Measurements from ENCODE around the gene ABHD17A.
A peak's percentile ranks its signal among the peaks of the same experiment; 100 is the strongest.

ABHD17A gene

GRCh38 chr19:1905110-1905862 lies 20.0 kb upstream of the ABHD17A start, which contains the start of the genes ADAT3 and SCAMP4:
TSS of gene ADAT3 (plus strand) at chr19:1905399. CDS start at chr19:1912048, 6,649 bp downstream.
TSS of gene SCAMP4 (plus strand) at chr19:1905399. CDS start at chr19:1915020, 9,621 bp downstream.
- peak within 1 kb of the TSS; percentile 90 for H3K4me3 ChIP-seq (ENCODE audit: low read length)
- peak within 1 kb of the TSS; percentile 95 for H3K4me2 ChIP-seq (ENCODE audit: low read length)
- H3K79me2 ChIP-seq (ENCODE audit: control insufficient read depth, low read length) = peaks cover 48% of the 10 kb centered on the region
- no peaks in the 10 kb centered on the region for H3K27me3 ChIP-seq (ENCODE audit: control insufficient read depth, low read length)
- H4K20me1 ChIP-seq (ENCODE audit: control insufficient read depth, insufficient read depth, low read depth, low read length) = no peaks in the 10 kb centered on the region; the same call in 1 of the 2 replicates
- H3K4me1 ChIP-seq (ENCODE audit: control insufficient read depth, low read length) = peaks cover 31% of the 10 kb centered on the region
- no peaks in the 10 kb centered on the region for H3K9me2 ChIP-seq (replicated peaks; ENCODE audit: control insufficient read depth, low read length)
- TF ChIP-seq CTCF (IDR thresholded peaks at IDR 0.05; ENCODE audit: low read depth, low read length, poor library complexity, severe bottlenecking) (no peak), EZH2phosphoT487 (IDR thresholded peaks at IDR 0.05; ENCODE audit: borderline replicate concordance, low read length) (no peak)
- no peaks in the 10 kb centered on the region for H3K9me3 ChIP-seq (ENCODE audit: control insufficient read depth, insufficient read depth, low read length)
- H3F3A ChIP-seq (ENCODE audit: control insufficient read depth, insufficient read depth) = peaks cover 19% of the 10 kb centered on the region
- H3K36me3 ChIP-seq (ENCODE audit: control insufficient read depth, low read length) = peaks cover 6% of the 10 kb centered on the region
- peak within 1 kb of the TSS; percentile 59 for H3K27ac ChIP-seq (ENCODE audit: low read depth, low read length)

- Histone ChIP-seq H3K27me3 (ENCODE audit: control insufficient read depth, low read length) (no peaks in the 10 kb centered on the region), H3K4me1 (ENCODE audit: control insufficient read depth, low read length) (peaks cover 31% of the 10 kb centered on the region), H3K4me2 (ENCODE audit: low read length) (peak overlapping the region; percentile 95), H4K20me1 (ENCODE audit: control insufficient read depth, insufficient read depth, low read depth, low read length) (no peaks in the 10 kb centered on the region; the same call in 1 of the 2 replicates), H3K4me3 (ENCODE audit: low read length) (peak overlapping the region; percentile 90), H3F3A (ENCODE audit: control insufficient read depth, insufficient read depth) (peaks cover 19% of the 10 kb centered on the region), H3K36me3 (ENCODE audit: control insufficient read depth, low read length) (peaks cover 6% of the 10 kb centered on the region), H3K27ac (ENCODE audit: low read depth, low read length) (peak overlapping the region; percentile 59), H3K9me2 (replicated peaks; ENCODE audit: control insufficient read depth, low read length) (no peaks in the 10 kb centered on the region), H3K79me2 (ENCODE audit: control insufficient read depth, low read length) (peaks cover 43% of the 10 kb centered on the region), H3K9me3 (ENCODE audit: control insufficient read depth, insufficient read depth, low read length) (no peaks in the 10 kb centered on the region)
- no peak for TF ChIP-seq CTCF (IDR thresholded peaks at IDR 0.05; ENCODE audit: low read depth, low read length, poor library complexity, severe bottlenecking)
- no peak for TF ChIP-seq EZH2phosphoT487 (IDR thresholded peaks at IDR 0.05; ENCODE audit: borderline replicate concordance, low read length)
These were observed 19.5 kb upstream of the ABHD17A start for GRCh38 chr19:1904860-1905109.

GRCh38 chr19:1902923-1903322 lies 17.6 kb upstream of the ABHD17A start:
- peaks cover 6% of the 10 kb centered on the region for H3K36me3 ChIP-seq (ENCODE audit: control insufficient read depth, low read length)
- TF ChIP-seq CTCF (IDR thresholded peaks at IDR 0.05; ENCODE audit: low read depth, low read length, poor library complexity, severe bottlenecking) (no peak), EZH2phosphoT487 (IDR thresholded peaks at IDR 0.05; ENCODE audit: borderline replicate concordance, low read length) (no peak)

More at GRCh38 chr19:1902923-1903322, 17.6 kb upstream of the ABHD17A start:
- Histone ChIP-seq H3K27me3 (ENCODE audit: control insufficient read depth, low read length) (no peaks in the 10 kb centered on the region), H3K9me3 (ENCODE audit: control insufficient read depth, insufficient read depth, low read length) (no peaks in the 10 kb centered on the region), H3K79me2 (ENCODE audit: control insufficient read depth, low read length) (peaks cover 24% of the 10 kb centered on the region), H3K4me3 (ENCODE audit: low read length) (no peak overlapping the region), H3K27ac (ENCODE audit: low read depth, low read length) (no peak overlapping the region), H3K4me2 (ENCODE audit: low read length) (peak overlapping the region; percentile 95), H3K4me1 (ENCODE audit: control insufficient read depth, low read length) (peaks cover 42% of the 10 kb centered on the region), H4K20me1 (ENCODE audit: control insufficient read depth, insufficient read depth, low read depth, low read length) (no peaks in the 10 kb centered on the region; the same call in 1 of the 2 replicates), H3K9me2 (replicated peaks; ENCODE audit: control insufficient read depth, low read length) (no peaks in the 10 kb centered on the region), H3F3A (ENCODE audit: control insufficient read depth, insufficient read depth) (peaks cover 28% of the 10 kb centered on the region)

Data from DOHH2 (cell line).